HTERT RPE-1 (cell line): ENCODE results near the gene FBLN2.

ENCODE experiments used
- in situ Hi-C: fragments of 300-500 bp; cut with MboI; formaldehyde crosslinking; loops from 4 replicates; pipeline ENCODE4 v1.14.3; 2020; ENCODE audit warnings: low sequenced_read_pairs

FBLN2 gene

DNA sequence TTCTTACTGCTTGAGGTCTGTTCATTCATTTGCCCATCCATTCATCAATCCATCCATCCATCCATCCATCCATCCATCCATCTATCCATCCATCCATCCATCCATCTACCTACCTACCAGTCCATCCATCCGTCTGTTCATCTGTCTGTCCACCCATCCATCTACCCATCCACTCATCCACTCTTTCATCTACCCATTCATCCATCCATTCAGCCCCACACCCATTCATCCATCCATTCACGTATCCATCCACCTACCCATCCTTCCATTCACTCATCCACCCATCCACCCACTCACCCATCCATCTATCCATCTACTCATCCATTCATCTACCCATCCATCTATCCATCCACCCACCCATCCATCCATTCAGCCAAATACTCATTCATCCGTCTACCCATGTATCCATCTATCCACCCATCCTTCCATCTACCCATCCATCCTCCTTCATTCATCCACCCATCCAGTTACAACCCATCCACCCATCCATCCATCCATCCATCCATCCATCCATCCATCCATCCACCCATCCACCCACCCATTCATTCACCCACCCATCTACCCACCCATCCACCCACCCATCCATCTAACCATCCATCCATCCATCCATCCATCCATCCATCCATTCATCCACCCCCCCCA lies 68.3 kb downstream of the FBLN2 start:
- in situ Hi-C loops, result no loop called here

DNA sequence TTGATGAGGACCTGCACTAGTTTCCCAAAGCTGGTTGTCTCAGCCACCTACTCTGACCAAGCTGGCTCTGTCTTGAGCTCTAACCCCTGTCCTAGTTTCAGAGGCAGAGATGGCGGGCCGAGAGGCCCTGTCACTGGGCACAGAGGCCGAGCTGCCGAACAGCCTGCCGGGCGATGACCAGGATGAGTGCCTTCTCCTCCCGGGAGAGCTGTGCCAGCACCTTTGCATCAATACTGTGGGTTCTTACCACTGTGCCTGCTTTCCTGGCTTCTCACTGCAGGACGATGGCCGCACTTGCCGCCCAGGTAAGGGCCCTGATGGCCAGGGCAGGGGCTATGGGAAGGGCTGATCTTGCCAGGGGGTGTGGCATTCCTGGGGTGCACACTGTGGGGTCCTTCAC lies 69.1 kb downstream of the FBLN2 start:
- in situ Hi-C loops, result no loop called here

DNA sequence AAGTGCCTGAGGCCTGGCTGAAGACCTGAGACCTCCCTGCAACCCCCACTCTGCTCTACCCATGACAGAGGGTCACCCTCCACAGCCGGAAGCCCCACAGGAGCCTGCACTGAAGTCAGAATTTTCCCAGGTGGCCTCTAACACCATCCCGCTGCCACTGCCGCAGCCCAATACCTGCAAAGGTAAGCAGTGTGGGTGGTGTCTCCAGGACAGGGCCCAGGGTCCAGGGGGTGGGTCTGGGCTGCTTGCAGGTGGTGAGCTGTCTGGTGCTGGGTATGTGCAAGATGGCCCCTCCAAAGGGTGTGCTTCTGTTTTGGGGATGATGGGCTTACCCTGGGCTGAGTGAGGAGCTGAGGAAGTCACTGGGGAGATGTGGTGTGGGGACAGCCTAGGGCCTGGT lies 69.9 kb downstream of the FBLN2 start:
- in situ Hi-C loops, result no loop called here

DNA sequence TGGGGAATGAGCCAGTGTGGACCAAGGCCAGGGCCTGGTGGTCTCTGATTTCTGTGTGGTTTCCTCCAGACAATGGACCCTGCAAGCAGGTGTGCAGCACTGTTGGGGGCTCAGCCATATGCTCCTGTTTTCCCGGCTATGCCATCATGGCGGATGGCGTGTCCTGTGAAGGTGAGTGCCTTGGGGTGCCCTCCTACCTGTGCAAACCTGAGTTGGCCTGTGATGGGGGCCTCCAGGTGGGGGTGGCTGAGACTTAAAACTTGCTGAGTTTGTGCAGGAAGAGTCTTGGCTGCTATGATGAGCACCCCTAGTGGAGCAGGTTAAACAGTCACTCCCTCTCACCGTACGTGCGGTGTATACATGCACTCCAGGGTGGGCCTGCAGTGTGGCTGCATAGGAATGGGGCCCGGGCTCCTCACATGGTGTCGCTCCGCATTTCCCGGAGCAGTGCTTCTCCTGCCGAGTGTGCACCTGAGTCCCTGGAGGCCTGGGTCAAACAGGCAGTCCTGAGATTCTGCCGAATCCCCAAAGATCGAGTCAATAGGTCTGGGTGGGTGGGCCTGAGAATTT lies 70.8 kb downstream of the FBLN2 start:
- in situ Hi-C loops, result no loop called here

DNA sequence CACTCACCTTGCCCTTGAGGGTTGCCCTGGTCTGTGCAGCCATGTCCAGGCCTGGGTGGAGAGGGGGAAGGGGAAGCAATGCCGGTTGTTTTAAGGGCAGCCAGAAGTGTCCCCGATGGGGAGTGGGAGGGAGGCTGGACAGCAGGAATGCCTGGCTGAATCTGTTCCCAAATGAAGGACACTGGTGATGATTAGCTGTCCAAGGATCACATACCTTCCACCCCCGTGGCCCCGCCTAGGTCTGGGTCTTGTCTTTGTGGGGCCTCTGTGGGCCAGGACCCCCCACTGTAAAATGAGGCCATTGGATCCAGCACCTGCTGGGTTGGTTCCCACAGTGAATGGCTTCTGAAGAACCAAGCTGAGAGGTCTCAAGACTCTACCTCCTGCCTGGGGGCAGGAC lies 71.4 kb downstream of the FBLN2 start:
- in situ Hi-C loops, result no loop called here

DNA sequence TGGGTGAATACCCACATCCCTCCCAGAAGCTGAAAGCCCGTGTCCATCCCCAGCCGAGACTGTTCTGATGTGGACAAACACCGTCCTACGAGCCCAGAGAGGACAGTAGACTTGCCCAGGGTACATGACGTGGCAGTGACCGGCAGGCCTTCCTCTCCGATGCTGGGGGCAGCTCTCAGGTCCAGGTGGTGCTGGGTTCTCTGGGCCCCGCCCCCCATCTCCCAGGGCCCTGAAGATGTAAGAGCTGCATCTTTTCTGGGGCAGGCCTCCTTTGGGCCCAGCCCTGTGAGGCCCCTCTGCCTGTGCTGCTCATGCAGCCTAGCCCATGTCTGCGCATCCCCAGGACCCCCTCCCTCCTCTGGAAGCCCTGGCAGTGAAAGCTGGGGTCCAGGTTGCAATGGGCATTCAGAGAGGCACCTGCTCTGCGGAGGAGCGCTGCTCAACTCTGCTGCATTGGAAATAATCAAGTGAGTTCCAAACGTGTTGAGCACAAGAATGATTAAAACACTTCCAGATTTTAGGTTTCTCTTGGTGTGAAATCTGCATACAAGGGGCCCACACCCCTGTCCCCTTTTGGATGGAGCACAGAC lies 71.9 kb downstream of the FBLN2 start:
- in situ Hi-C loops, result no loop called here

DNA sequence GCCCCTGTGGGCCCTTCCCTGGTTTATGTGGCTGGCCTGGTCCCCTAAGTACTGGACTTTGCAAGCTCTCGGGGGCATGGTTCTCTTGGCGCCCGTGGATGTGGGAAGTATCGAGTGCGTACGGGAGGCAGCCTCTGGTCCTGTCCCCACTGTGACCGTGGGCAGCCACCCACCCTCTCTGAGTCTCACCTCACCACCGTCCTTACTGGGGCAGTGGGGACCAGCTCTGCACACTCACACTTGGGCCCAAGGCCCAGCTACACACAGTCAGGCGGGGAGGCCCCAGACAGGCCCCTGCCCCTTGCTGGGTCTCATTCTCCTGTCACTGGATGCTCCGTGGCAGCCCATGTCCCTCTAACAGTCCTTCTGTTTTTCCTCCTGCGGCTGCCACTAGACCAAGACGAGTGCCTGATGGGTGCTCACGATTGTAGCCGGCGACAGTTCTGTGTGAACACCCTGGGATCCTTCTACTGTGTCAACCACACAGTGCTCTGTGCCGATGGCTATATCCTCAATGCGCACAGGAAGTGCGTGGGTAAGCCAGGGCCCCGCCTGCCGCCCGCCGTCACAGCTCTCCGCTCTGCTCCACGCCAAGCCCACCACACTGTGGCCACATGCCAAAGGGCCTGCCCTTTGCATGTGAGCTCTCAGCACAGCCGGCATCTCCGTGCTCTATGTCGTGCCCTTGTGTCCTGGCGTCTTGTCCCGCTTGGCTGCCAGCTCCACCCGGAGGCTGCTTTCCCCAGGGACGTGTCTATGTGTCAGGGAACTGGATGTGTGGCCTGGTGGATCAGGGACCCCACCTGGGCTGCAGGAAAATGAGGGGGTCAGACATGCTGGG lies 72.7 kb downstream of the FBLN2 start:
- in situ Hi-C loops, result no loop called here

DNA sequence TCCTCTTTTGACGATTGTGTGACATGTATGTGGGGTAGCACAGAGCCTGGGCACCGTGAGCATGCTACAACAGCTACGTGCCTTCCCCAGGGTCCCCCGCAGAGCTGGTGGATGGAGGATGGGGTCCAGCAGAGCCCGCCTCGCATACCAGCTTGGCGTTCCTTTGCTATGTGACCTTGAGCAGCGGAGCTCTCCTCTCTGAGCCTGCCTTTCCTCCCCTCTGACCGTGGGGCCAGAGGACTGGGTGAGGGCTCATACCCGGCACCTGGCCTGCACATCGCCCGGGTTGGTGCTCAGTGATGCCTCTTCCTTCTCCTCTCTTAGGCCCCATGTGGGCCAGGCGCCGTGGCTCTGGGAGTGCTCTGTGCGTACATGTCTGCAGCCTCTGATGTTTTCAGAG lies 73.4 kb downstream of the FBLN2 start:
- in situ Hi-C loops, result no loop called here

DNA sequence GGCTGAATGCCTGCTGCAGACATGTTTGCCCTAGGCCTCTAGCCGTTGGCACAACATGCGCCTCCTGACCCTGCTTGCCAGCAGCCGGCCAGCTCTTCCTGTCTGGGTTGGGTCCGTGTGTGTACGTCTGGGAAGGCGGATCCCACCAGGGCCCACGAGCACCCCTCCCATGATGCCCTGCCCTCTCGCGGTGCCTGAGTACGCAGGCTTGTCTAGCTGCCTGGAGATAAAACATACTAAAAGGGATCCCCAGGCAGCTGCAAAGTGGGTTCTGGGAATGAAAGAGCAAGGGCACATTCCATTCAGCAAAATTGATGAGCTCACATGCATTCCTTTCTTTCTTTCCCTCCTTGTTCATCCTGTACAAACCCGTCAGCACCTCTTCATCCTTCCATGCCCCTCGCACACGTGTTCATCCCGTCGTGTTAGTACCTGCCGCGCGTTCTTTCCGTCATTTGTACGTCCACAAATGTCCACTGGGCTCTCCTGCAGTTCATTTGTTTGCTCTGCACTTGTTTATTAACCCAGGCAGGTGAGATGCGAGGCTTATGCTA lies 74.3 kb downstream of the FBLN2 start:
- in situ Hi-C loops, result no loop called here

DNA sequence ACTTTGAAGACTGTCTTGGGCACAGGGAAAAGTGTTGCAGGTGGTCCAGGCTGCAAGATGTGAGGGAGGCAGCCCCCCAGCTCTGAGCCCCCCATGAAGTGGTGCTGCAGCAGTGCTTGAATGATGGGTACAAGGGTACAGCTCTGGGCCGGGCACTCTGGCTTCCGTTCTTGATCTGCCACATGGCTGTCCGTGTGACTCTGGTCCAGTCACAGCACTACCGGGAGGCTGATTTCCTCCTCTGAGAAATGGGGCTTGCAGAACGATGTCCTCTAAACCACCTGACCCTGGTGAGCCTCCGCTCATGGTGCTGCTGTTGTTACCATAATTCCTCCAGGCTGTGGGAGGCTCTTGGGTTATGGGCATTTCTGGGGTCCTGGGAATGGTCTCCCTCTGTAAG lies 75.1 kb downstream of the FBLN2 start:
- in situ Hi-C loops, result no loop called here

DNA sequence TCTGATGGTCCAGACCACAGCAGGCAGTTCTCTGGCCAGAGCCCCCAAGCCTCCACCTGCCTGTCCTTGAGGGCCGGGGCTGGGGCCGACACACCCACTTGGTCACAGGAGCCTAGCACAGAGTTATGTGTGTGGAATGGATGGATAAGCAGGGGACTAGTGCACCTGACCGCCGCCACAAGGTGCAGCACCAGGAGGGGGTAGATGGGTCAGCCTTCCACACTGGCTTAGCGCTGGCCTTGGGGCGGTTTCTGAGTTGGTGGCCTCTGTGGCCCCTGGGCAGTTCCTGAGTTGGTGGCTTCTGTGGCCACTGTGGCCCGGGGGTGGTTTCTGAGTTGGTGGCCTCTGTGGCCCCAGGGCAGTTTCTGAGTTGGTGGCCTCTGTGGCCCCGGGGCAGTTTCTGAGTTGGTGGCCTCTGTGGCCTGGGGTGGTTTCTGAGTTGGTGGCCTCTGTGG lies 75.8 kb downstream of the FBLN2 start:
- in situ Hi-C loops, result no loop called here

DNA sequence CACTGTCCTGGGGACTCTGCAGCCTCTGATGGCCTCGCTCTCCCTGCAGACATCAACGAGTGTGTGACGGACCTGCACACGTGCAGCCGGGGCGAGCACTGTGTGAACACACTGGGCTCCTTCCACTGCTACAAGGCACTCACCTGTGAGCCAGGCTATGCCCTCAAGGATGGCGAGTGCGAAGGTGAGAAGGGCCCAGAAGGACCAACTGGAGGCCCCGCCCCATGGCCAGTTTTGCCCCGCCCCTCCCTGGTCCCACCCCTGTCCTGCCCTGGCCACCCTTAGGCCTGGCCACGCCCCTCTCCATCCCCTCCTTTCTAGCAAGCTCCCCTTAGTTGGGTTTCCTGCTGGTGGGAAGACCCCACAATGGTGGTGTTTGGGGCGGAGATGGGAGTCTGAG lies 77.5 kb downstream of the FBLN2 start:
- in situ Hi-C loops, result no loop called here

DNA sequence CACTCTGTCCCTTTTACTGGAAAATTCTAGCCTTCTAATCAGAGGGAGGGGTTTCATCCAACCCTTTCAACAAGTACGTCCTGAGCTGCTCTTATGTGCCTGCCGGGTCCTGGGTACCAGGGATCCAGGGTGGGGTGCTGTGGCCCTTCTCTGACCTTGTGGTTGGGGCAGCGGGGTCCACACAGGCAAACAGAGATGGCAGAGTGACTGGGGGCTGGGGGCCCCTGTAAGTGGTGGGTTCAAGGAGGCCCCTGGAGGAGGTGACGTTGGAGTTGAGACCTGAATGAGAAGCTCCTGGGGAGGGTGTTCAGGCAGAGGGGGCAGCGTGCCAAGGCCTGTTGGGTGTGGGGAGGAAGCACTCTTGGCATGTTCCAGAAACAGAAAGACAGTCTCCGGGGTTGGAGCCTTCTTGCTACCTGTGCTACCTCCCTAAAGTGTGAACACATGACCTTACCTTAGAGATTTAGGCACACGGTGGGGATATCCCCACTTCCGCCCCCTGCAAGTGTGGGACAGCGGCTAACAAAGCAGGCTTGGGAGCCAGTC lies 78.1 kb downstream of the FBLN2 start:
- in situ Hi-C loops, result no loop called here

DNA sequence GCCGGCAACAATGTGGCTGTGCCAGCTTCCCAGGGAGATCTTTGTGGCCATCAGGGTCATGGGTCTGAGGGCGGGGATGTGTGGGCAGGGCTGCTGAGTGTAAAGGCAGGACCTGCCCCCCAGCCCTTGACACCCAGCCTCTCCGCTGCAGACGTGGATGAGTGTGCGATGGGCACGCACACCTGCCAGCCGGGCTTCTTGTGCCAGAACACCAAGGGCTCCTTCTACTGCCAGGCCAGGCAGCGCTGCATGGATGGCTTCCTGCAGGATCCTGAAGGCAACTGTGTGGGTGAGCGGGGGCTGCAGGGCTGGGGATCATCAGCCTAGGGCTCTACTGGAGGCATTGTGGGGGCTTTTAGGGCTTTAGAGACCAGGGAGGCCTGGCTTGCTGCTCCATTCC lies 78.8 kb downstream of the FBLN2 start:
- in situ Hi-C loops, result no loop called here

DNA sequence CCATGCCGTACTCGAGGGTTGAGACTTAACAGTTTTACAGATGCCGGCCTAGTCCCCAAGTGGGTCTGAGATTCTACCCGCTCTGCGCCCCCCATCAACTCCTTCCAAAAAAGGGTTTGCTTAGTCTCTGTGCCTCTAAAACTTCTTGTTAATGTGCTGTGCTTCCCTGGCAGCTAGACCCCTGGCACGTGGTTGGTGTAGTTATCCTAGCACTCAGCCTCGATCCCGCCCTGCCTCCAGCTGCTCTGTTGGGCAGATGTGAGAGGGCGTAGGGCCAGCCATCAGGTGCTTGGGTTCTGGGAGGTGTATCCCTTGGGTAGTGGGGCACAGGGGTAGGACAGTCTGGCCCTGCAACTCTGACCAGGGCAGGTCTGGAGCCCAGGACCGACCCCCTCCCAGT lies 79.5 kb downstream of the FBLN2 start:
- in situ Hi-C loops, result no loop called here

DNA sequence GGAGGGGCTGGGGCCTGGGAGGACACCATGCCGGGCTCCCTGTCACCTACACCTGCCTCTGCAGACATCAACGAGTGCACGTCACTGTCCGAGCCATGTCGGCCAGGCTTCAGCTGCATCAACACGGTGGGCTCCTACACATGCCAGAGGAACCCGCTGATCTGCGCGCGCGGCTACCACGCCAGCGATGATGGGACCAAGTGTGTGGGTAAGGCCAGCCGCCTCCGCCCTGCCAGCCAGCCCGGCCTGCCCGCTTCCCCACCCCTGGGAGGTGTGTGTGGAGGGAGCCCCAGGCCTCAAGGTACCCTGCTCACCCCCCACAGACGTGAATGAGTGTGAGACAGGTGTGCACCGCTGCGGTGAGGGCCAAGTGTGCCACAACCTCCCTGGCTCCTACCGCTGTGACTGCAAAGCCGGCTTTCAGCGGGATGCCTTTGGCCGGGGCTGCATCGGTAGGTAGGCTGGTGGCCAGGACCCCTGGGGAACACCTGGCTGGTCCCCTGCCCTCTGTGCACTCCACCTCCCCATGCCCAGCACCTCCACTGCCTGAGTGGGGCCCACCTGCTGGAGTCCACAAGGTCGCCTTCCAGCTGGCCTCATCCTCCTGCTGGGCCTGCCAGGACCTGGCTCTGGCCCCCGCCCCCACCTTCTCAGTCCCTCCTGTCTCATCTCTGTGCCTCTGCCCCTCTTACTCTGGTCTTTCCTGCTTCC lies 80.1 kb downstream of the FBLN2 start:
- in situ Hi-C loops, result no loop called here

DNA sequence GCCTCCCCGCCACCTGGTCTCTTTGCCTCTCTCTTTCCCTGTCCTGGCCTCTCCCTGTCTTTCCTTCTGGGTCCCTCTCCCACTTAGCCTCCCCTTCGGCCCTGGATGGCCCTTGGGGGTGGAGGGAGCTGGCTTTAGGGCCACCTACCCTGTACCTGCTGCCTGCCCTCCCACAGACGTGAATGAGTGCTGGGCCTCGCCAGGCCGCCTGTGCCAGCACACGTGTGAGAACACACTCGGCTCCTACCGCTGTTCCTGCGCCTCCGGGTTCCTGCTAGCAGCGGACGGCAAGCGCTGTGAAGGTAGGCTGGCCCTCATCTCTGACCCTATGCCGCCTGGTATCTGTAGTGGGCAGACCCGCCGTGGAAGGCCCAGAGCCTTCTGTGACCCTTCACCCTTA lies 80.7 kb downstream of the FBLN2 start:
- in situ Hi-C loops, result no loop called here

DNA sequence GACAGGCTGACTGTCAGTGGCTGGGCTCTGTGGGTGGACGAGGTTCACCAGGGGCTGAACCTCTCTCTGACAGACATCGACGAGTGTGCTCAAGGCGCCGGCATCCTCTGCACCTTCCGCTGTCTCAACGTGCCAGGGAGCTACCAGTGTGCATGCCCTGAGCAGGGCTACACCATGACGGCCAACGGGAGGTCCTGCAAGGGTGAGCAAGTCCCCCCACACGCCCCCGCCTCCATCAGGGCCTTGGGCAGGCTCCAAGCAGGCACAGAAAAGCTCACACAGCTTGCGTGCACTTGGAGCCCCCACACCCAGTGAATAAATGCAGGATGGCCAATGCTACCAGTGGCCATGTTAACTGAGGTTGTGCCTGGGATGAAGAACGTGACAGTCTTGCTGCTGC lies 82.3 kb downstream of the FBLN2 start:
- in situ Hi-C loops, result no loop called here

DNA sequence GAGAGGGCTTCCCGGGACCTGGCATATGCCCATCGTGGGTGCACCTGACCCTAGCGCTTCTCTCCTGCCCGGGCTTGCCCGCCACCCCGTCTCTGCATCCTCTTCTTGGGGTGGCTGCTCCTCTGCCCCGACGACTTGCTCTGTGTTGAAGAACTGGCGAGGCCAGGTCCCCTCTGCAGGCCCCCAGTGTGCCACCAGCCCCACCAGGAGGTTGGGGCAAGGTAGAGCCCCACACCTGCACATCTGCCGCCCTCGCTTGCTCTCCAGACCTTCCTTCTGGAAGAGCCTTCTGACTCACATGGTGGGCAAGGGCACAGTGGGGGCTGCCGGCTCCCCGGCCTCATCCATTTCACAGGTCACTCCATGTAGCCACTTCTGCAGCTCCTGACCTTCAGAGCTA lies 84.3 kb downstream of the FBLN2 start:
- in situ Hi-C loops, result no loop called here

DNA sequence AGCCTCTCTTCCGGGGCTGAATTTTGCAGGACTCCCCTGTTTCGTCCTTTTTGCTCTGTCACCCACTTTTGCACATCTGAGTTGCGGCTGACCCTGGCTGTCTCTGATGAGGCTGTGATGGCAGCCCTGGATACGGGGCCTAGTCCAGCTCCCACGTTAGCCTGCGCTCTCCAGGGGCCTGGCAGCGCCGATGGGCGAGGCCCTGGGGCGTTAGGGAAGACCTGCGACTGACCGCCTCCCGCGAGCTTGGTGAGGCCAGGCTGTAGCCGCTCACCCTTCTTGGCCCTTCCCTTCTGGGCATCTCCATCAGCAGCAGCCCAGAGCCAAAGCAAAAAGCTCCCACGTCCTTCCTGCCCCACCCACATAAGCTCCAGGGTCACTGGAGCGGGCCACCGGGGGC lies 85.2 kb downstream of the FBLN2 start:
- in situ Hi-C loops, result no loop called here

DNA sequence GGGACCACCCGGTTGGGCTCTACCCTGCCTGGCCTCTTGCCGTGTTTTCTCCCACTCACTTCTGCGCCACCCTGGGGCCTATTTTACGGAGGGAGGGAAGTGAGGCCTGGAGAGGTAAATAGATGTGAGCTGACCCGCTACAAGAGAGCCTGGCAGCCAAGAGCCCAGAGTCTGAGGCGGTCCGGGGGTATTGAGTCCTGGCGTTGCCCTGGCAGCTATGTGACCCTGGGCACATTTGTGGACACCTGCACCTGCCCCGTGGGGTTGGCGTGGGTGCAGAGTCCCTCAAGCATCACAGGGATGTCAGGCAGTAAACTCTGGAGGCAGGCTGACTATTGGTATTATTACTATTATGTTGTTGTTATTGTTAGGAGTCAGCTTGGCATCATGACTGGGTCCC lies 85.7 kb downstream of the FBLN2 start:
- in situ Hi-C loops, result no loop called here
